Left kidney (tissue), 2 donors: ENCODE measurements around the gene MRTFB. TPM values are rescaled to one million over a fixed set of nuclear protein-coding genes. Genes with fewer than 3 reads are reported as not detected.
"Not testable (repeated sequence)": the region's sequence is repeated elsewhere in the genome, so short reads cannot be mapped to it uniquely, and the experiment has no call there.

Experiments
- DNase-seq: peaks from one replicate; pipeline ENCODE4 v3.0.0-alpha.2; 2013
- polyA plus RNA-seq: library from polyadenylated mRNA; unstranded; fragments of 120-200 nt; gene quantifications from one replicate; pipeline ENCODE4 v1.2.1, GENCODE V29; 2013; ENCODE audit not compliant: insufficient read length

Gene MRTFB
- polyA plus RNA-seq, 1 donor = 47.4 TPM

GRCh38 chr16:14182999-14183398 is 111.9 kb downstream of the MRTFB start:
- DNase-seq = no peak

DNA sequence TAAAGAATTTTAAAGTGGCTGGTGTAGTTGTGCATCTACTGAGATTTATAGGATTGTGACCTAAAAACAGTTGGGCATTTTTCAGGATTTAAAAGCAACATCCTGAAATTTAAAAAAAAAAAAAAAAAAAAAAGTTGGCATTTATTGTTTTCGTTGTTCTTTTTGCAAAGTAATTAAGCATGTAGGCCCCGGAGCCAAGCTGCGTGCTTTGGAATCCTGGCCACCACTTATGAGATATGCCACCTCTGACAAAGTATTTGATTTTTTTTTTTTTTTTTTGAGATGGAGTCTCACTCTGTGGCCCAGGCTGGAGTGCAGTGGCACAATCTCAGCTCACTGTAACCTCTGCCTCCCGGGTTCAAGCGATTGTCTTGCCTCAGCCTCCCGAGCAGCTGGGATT is 112.8 kb downstream of the MRTFB start:
- DNase-seq = not testable (repeated sequence)

- DNase-seq = peak; percentile 79
These were observed 115.1 kb downstream of the MRTFB start for GRCh38 chr16:14186007-14186794.

DNA sequence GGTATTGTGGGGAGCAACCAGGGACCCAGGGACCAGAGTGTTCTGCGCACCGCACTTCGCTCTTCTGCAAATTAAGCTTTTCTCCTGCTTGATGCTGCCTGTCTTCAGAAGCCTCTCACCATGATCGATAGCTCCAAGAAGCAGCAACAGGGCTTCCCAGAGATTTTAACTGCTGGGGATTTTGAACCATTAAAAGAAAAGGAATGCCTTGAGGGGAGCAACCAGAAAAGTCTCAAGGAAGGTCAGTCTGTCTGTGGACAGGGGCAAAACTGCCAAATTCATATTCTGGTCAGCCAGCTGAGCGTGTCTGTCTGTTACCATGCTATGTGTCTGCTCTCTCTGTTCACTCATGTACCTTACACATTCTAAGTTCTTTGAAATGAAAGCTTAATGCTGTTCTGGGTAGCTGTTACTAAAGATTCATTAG is 115.7 kb downstream of the MRTFB start:
- no peak for DNase-seq

DNA sequence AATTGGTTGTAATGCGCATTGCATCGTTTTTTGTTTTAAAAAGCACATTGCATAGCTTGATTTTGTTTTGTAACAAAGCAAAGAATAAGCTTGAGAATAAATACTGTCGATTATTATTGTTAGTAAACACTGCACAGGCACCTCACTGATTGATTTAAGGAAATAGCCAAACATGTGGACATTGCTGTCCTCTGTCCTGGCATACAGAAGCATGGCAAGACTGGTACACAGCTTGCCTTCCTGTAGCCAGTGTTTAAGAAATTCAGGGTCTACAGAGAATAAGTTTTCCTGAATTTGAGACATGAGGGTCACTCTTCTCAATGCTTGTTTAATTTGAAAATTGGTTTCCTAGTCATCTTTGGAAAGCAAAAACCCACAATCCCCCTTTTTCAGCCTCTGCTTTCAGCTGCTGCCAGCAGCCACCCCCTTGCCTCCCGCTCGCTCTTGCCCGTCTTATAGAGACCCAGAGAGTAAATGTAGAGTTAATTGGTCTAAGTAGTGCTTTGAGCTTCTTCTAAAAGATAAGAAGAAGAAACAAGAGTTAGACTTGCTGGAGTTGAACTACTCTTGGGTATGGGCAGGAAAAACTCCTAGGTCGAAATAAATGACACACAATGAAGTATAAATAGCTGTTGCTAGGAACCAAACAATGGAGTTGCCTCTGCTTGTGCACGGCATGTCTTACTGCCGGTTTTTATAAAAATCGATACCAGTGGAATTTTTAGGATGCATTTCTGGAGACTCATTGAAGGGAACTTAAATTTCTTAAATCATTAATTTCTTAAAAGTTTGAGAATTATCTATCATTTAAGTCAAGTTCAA is 116.6 kb downstream of the MRTFB start:
- DNase-seq = no peak

DNA sequence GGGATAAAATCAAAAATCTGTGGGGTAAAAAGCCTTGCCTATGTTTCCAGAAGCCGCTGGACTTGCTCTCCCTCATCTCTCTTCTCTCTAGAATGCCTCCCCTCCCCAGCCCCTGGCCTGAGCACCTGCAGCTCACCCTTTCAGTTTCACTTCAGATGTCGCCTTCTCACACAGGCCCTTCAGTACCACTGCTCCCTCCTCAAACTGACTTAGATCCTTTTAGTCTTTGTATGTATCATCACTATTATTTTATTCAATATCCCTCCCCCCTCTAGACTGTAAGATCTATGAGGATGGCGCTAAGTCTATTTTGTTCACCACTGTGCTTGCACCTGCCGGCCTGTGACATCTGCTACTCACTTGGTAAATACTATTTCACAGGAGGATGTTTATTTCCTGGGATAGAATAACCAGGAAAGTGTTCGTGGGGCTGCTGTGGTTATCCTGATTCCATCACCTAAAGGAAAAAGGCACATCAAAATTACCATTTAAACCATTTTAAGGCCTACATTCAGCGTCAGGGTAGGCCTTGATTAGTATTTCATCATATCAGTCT is 122.3 kb downstream of the MRTFB start:
- no peak for DNase-seq

- DNase-seq = no peak
These were observed 123.6 kb downstream of the MRTFB start for GRCh38 chr16:14194721-14195120.

- no peak for DNase-seq
These were observed 124.9 kb downstream of the MRTFB start for GRCh38 chr16:14196011-14196410.

DNA sequence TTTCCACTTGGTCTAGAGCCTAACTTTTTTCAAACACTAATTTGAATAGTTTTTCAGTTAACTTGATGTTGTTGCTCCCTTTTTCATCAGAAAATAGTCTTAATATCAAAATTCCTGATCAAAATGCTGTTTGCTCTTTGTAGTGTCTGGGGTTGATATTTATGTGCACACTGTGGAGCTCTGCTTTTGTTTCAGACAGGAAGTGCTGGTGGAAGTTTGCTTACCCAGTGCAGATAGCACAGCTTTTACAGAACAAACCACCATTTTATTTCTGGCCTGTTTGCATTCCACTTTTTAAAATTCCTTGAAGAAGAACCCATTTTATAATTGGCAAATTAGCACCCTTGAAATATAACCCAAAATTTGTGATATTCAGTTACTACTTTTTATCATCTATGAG is 125.4 kb downstream of the MRTFB start:
- DNase-seq = no peak

DNA sequence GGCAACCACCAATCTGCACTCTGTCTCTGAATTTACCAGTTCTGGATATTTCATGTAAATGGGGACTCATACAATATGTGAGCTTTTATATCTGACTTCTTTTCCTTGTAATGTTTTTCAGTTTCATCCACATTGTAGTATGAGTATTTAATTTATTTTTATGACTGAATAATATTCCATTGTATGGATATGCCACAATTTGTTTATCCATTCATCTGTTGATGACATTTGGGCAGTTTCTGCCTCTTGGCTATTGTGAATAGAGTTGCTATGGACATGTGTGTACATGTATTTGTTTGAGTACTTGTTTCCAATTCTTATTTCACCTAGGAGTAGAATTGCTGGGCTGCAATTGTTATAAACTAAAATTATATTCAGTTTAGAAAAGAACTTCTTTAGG is 126.9 kb downstream of the MRTFB start:
- DNase-seq = no peak

- DNase-seq = no peak
These were observed 127.5 kb downstream of the MRTFB start for GRCh38 chr16:14198572-14198971.

DNA sequence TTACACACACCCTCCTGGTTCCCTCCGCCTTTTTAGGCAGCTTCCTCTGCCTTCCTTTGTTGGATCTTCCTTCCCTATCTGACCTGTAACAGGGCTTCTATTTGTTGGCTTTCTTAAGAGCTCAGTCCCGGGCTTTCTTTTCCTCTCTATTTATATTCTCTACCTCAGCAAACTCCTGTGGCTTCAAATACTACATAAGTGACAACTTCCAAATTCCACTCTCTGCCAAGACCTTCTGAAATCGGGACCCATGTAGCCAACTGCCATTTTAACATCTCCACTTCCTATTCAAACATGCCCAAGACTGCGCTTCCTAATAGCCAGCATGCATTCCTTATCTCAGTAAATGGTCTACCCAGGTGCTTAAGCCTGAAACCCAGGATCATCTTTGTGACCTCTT is 128.1 kb downstream of the MRTFB start:
- no peak for DNase-seq

DNA sequence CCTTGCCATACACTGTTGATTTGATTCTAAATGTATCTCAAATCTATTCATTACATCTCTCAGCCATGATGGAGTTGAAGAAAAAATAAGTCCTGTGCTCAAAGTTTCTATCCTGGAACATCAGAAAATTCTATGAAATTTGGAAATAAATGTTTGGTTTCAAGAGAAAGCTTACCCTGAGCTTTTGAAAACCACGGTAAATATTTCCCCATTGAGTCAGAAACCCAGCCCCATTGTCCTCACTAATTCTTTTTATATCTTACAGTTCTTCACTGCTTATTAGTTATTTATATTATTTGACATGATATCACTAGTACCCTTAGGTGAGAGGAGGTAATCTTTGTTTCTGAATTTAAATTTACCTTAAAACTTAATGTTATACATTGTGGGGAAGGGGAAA is 128.5 kb downstream of the MRTFB start:
- no peak for DNase-seq

GRCh38 chr16:14202095-14202494 is 131.0 kb downstream of the MRTFB start:
- no peak for DNase-seq

GRCh38 chr16:14202697-14203096 is 131.6 kb downstream of the MRTFB start:
- no peak for DNase-seq

DNA sequence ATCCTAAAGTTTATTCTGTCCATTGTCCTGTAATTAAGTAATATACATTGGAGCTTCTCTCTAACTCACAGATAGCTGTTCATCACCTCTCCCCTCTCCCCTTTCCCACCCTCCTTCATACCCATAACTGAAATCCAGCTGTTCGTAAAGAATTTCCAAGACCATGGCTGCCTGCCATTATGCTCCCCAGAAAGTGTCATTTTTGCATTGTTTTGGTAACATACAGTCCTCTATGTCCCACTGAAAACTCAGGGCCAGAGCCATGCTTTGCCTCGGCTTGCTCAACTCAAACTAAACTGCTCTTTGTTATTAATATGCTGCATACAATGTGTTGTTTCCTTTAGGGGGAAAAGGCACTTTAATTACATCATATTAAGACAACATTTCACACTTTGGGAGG is 132.0 kb downstream of the MRTFB start:
- DNase-seq = no peak

- no peak for DNase-seq
These were observed 134.5 kb downstream of the MRTFB start for GRCh38 chr16:14205666-14206065.

DNA sequence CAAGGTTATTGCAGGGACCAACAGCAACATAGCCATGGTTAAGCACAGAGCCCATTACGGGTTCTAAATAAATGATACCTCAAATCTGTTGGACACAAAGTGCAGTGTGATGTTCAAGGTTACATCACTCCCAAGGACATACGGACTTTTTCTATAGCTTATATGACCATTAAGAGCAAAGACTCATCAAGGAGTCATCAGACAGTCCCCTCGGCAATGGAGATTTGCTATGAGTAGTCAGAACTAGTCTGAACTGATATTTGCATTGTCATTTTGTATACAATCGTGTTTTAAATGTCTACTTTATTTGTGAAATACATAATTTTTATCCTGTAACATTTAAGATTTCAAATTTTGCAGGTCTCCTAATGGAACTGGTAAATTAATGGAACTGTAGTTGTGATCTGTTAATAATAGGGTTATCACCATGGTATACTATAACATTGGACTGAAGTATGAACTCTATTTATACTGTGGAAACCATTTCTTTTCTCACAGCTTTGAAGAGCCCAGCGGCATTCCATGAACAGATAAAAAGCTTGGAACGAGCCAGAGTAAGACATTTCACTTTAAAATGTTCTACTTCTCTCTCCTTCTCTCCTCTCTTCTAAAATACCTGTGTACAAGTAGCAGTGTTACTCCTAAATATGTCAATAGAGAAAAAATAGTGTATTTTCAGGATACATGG is 140.9 kb downstream of the MRTFB start:
- DNase-seq = no peak

GRCh38 chr16:14215941-14216340 is 144.8 kb downstream of the MRTFB start:
- no peak for DNase-seq

- DNase-seq = no peak
These were observed 148.9 kb downstream of the MRTFB start for GRCh38 chr16:14219983-14220382.

DNA sequence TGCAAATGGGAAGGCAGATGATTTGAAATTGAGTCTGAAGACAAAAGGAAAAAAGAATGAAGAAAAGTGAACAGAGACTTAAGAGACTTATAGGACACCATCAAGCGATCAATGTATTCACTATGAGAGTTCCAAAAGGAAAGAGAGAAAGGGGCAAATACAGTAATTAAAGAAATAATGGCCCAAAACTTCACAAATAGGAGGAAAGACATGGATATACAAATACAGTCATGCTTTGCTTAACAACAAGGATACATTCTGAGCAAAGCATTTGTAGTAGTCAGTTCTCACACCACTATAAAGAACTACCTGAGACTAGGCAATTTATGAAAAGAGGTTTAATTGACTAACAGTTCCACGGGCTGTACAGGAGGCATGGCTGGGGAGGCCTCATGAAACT is 152.5 kb downstream of the MRTFB start:
- no peak for DNase-seq

DNA sequence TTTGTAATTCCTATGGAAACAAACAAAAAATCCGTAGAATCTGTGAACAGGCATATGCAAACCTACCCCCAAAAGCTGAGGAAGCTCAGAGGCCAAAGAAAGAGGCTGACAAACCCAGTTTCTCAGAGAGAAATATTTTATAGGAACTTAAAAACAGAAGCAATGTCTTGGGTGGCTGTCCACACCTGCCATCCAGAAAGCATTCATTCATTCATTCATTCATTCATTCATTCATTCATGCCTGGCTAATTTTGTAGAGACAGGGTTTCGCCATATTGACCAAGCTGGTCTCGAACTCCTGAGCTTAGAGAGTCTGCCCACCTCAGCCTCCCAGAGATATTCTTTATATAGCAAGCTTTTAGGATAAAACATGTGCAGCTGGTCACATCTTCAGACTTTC is 154.3 kb downstream of the MRTFB start:
- DNase-seq = no peak
